ENCODE measurements around the gene GPR146.

DNA sequence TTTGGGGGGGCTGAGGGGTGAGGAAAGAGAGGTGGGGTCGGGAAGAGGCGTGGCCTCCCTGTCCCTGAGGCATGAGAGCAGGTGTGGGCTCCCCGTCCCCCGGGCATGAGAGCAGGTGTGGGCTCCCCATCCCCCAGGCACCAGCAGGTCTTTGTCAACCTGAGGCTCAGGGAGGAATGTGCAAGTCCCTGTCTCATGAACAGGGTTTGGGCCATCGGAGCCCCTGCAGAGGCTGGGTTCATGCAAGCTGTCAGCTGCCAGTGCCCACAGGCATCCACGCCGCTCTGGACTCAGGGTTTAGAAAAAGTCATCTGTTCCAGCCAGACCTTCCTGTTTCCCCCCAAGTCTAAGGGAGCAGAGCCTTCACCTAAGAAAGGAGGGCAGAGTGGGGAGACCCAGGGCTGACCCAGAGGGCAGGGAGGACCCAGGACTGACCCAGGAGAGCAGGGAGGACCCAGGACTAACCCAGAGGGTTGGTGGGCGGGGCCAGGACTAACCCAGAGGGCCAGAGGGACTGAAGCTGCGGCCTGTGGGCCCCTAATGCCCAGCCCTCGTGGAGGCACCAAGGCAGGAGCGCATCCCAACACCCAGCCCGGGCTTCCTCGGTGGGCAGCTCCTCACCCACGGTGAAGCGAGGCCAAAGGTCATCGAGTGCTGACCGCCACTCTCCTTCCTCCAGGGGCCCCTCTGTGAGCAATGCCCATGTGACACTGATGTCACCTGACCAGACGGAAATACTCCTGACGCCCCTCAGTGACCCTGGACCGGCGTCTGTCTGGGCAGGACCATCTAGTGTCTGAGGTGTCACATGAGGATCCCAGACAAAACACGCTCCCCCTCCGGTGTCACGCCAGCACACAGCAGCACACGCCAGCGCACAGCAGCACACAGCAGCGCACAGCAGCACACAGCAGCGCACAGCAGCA is 28.9 kb upstream of the GPR146 start:
- TF ChIP-seq, protein P1, sequence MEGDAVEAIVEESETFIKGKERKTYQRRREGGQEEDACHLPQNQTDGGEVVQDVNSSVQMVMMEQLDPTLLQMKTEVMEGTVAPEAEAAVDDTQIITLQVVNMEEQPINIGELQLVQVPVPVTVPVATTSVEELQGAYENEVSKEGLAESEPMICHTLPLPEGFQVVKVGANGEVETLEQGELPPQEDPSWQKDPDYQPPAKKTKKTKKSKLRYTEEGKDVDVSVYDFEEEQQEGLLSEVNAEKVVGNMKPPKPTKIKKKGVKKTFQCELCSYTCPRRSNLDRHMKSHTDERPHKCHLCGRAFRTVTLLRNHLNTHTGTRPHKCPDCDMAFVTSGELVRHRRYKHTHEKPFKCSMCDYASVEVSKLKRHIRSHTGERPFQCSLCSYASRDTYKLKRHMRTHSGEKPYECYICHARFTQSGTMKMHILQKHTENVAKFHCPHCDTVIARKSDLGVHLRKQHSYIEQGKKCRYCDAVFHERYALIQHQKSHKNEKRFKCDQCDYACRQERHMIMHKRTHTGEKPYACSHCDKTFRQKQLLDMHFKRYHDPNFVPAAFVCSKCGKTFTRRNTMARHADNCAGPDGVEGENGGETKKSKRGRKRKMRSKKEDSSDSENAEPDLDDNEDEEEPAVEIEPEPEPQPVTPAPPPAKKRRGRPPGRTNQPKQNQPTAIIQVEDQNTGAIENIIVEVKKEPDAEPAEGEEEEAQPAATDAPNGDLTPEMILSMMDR (IDR thresholded peaks at IDR 0.05; ENCODE audit: low read depth, low read length, poor library complexity, severe bottlenecking), result no peak
- no peak for TF ChIP-seq EZH2phosphoT487 (IDR thresholded peaks at IDR 0.05; ENCODE audit: borderline replicate concordance, low read length)
